Epithelial cell of proximal tubule (primary cell): Measurements from ENCODE around the gene TMEM213. TPM values are rescaled to one million over a fixed set of nuclear protein-coding genes. Genes with fewer than 3 reads are reported as not detected.

Experiments used
- DNase-seq: peaks from one replicate; pipeline ENCODE4 v3.0.0-alpha.2; 2011; ENCODE audit warnings: low read depth
- H3K4me3 ChIP-seq: 2 replicates; pipeline ENCODE4 v1.5.1; 2011; ENCODE audit warnings: low read depth, mild to moderate bottlenecking, low read length
- total RNA-seq: library from RNA; depleted of rRNA; stranded (reverse); fragments of >200 nt; gene quantifications from 2 replicates; pipeline ENCODE4 v1.2.3, GENCODE V29; 2015
- TF ChIP-seq, protein P1 (sequence below): conservative IDR thresholded peaks from 2 replicates; pipeline ENCODE4 v1.5.1; 2012; ENCODE audit warnings: low read depth, mild to moderate bottlenecking, low read length

Gene TMEM213
- total RNA-seq, 1 donor from 2014 or later, result not detected

DNA sequence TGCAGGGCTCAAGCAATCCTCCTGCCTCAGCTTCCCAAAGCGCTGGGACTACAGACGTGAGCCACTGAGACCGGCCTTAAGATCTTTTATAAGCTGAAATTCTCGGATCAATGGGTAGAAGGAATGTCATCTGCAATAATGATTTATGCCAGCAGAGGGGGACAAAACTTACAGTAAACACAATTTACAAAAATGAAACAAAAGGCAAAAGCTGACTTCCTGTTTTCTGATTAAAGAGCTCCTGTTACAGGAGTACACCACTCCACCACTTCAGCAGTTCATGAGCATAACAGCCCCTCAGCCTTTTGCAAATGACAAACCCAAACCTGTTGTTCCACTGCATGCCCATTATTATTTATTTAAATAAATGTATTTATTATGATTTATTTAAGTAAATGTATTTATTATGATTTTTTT, 88.7 kb downstream of the TMEM213 start:
- no peak overlapping the region for H3K4me3 ChIP-seq
- TF ChIP-seq, protein P1, sequence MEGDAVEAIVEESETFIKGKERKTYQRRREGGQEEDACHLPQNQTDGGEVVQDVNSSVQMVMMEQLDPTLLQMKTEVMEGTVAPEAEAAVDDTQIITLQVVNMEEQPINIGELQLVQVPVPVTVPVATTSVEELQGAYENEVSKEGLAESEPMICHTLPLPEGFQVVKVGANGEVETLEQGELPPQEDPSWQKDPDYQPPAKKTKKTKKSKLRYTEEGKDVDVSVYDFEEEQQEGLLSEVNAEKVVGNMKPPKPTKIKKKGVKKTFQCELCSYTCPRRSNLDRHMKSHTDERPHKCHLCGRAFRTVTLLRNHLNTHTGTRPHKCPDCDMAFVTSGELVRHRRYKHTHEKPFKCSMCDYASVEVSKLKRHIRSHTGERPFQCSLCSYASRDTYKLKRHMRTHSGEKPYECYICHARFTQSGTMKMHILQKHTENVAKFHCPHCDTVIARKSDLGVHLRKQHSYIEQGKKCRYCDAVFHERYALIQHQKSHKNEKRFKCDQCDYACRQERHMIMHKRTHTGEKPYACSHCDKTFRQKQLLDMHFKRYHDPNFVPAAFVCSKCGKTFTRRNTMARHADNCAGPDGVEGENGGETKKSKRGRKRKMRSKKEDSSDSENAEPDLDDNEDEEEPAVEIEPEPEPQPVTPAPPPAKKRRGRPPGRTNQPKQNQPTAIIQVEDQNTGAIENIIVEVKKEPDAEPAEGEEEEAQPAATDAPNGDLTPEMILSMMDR, result peak; percentile 70
- DNase-seq, result peak; percentile 52

DNA sequence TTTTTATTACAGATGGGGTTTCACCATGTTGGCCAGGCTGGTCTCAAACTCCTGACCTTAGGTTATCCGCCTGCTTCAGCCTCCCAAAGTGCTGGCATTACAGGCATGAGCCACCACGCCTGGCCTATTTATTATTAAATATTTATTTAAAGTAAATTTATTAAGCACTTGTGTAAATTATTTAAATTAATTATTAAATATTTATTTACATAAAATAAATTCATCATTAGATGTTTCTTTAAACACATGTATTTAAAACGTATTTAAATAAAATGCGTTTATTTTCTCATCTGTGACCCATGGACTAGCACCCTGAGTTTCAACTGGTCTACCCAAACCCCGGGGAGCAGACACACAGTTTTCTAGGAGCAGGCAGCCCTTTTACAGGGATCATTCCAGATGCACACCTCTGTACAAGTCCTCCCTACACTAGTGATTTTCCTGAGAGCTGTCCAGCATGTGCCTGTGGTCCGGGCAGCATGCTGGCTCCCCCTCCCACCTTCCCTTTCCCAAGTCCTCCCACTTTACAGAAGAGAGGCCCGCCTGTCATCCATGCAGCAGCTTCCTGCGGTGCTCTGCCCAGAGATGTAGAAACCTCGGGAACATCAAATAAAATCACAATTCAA, 89.4 kb downstream of the TMEM213 start:
- DNase-seq, result no peak
- H3K4me3 ChIP-seq, result no peak overlapping the region

More for the DNA sequence above, 89.4 kb downstream of the TMEM213 start:
- TF ChIP-seq, protein P1, result no peak

Other genes with a start within 250 kb of the TMEM213 start
- not detected in 2 replicates for gene SVOPL, start 96.6 kb upstream of the TMEM213 start, total RNA-seq
- gene ATP6V0A4, start 202 bp downstream of the TMEM213 start, total RNA-seq, result 0.58 and 3.2 TPM in 2 replicates
- gene KIAA1549, start 183.4 kb downstream of the TMEM213 start, total RNA-seq, result 1.8 and 4.3 TPM in 2 replicates
- gene ZC3HAV1L, start 238.0 kb downstream of the TMEM213 start, total RNA-seq, result 15.8 and 39.3 TPM in 2 replicates